ENCODE measurements around the gene BICC1. TPM values are rescaled to one million over a fixed set of nuclear protein-coding genes. Genes with fewer than 3 reads are reported as not detected.
A peak's percentile ranks its signal among the peaks of the same experiment; 100 is the strongest.
"Not testable (repeated sequence)": the region's sequence is repeated elsewhere in the genome, so short reads cannot be mapped to it uniquely, and the experiment has no call there.

The BICC1 gene
- polyA plus RNA-seq, 1 donor = 14.9 TPM

DNA sequence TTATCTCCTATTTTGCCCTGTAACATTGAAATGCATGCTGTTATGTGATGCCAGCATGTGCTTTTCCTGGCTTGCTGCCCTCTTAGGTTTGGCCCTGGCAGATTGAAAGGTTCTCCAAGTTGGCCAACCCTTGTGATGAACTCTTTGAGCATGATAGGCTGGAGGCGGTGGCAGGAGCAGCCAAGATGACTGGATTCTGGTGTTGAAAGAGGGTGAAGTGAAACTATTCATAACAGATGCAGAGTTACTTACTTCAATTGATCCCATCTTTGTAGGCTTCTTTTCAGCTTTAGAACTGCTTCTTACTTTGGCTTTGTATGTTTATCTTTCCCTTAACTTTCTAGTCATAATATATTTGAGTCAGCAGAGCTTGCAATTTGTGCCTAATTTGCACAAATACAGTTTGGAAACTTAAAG lies 57.6 kb downstream of the BICC1 start:
- DNase-seq = no peak

GRCh38 chr10:58570979-58571378 lies 58.3 kb downstream of the BICC1 start:
- no peak for DNase-seq

DNA sequence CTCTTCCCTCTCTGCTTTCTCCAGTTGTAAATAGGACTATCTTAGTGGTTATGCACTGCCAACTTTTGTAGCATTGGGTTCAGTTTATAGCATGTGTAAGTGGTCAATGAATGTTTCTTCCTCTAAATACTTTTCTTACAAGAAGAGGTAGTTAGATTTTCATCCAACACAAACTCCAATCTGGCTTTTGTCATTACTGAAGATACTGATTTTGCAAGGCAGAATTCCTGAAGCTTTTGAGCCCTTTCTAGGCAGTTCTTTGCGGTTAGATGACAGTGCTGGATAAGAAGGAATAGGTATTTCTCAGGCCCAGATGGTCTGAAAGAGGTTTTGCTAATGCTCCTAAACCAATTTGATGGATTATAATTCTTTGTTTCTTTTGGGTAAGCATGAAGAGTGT lies 60.5 kb downstream of the BICC1 start:
- DNase-seq = no peak

GRCh38 chr10:58574058-58574457 lies 61.4 kb downstream of the BICC1 start:
- DNase-seq = no peak

DNA sequence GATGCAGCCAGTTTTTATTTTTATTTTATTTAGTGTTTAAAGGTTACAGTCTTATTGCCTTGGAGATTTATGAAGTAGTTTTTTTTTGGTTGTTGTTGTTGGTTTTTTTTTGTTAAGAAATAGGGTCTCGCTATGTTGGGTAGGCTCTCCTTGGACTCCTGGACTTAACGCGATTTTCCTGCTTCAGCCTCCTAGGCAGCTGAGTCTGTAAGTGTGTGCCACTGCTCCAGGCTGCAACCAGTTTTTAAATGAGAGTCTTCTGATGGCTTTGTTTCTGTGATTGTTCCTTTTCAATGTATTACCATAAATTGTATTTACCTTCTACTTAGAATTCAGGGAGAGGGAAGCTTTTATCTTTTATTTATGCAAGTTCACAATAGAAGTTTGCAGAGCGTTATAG lies 62.8 kb downstream of the BICC1 start:
- DNase-seq = no peak

- no peak for DNase-seq
Measured at GRCh38 chr10:58576751-58577436, 64.2 kb downstream of the BICC1 start.

DNA sequence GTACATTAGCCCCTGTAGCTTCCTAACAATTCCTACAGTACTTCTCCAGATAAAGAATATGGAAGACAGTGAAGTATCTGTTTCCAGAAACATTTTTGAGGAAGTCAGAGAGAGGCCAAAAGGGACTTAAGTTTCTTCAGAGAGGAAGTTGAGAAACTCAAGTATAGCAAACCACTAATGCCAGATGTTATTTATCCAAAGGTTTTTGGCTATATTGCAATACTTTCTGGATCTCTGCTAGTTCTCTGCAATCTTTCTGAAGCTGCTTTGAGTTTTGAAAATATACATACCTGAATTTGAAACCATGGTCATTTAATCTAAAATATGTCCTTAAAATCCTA lies 64.7 kb downstream of the BICC1 start:
- DNase-seq = peak; percentile 70

- DNase-seq = no peak
Measured at GRCh38 chr10:58578366-58578765, 65.7 kb downstream of the BICC1 start.

GRCh38 chr10:58579011-58579655 lies 66.5 kb downstream of the BICC1 start:
- DNase-seq = no peak

DNA sequence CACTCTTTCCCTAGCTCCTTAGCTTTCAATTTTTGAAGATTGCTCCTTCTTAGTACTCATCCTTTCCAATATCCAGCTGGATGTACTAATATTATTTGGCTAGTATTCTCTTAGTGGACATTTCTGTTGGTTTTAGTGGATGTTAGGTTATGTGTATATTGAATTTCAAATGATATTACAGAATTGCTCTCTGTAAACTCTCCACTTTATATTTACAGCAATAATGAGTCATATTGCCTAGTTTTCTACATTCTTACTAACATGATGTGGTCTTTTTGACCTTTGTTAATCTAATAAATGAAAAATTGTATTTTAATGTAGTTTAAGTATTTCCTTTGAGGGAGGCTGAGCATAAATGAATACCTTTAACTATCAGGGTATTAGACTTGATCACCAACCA lies 69.4 kb downstream of the BICC1 start:
- DNase-seq = no peak

DNA sequence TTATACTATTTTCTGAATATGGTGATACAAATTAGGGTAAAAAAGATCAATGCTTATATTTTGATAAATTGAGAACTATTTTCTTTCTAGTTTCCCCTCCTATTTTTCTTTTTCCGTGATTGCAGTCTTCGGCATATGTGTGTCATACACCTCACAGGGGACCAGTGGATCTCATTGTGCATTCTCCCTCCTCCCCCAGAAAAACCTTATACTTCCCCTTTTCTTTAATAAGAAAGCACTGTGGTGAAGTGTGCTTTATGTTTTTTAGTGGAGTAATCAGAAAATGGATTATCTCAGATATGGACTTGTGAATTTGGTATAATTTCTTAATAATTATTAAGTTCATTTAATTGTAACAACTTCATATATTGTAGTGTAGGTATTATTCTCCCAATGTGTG lies 72.8 kb downstream of the BICC1 start:
- no peak for DNase-seq

GRCh38 chr10:58586282-58587245 lies 73.9 kb downstream of the BICC1 start:
- DNase-seq = no peak

- DNase-seq = no peak
Measured at GRCh38 chr10:58587676-58588075, 75.0 kb downstream of the BICC1 start.

- DNase-seq = no peak
Measured at GRCh38 chr10:58588673-58589265, 76.1 kb downstream of the BICC1 start.

GRCh38 chr10:58590152-58590840 lies 77.6 kb downstream of the BICC1 start:
- peak; percentile 73 for DNase-seq

GRCh38 chr10:58590924-58591323 lies 78.3 kb downstream of the BICC1 start:
- no peak for DNase-seq

DNA sequence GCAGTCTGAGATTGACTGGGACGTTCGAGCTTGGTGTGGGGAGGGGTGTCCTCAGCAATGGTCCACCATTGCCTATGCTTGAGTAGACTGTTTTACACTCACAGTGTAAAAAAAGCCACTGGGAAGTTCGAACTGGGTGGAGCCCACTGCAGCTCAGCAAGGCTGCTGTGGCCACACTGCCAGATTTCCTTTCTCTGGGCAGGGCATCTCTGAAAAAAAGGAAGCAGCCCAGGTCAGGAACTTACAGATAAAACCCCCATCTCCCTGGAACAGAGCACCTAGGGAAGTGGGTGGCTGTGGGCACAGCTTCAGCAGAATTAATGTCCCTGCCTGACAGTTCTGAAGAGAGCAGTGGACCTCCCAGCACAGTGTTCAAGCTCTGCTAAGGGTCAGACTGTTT lies 80.3 kb downstream of the BICC1 start:
- DNase-seq = no peak

GRCh38 chr10:58597211-58597610 lies 84.5 kb downstream of the BICC1 start:
- not testable (repeated sequence) for DNase-seq

GRCh38 chr10:58599927-58600553 lies 87.4 kb downstream of the BICC1 start:
- no peak for DNase-seq

- no peak for DNase-seq
Measured at GRCh38 chr10:58608351-58608750, 95.7 kb downstream of the BICC1 start.

- DNase-seq = no peak
Measured at GRCh38 chr10:58608826-58609531, 96.3 kb downstream of the BICC1 start.

Data from hindlimb muscle (tissue), 1 donor.